HepG2 (cell line): ENCODE data around the gene SARS2. TPM values are rescaled to one million over a fixed set of nuclear protein-coding genes. Genes with fewer than 3 reads are reported as not detected.

ENCODE experiments used
- ADNP ChIP-seq: sonication (generic); formaldehyde crosslinking; IDR thresholded peaks from 2 replicates; pipeline ENCODE4 v1.4.0; 2020; ENCODE audit warnings: missing genetic modification reagents
- AGO2 ChIP-seq: fragments of 200-400 bp; formaldehyde crosslinking; optimal IDR thresholded peaks from 2 replicates; pipeline ENCODE3; 2017; ENCODE audit warnings: mild to moderate bottlenecking, low read depth, low read length, moderate library complexity
- CBFB ChIP-seq: sonication (generic); formaldehyde crosslinking; IDR thresholded peaks from 2 replicates; pipeline ENCODE4 v1.4.0; 2020; ENCODE audit warnings: missing genetic modification reagents
- ELF3 ChIP-seq: IDR thresholded peaks from 2 replicates; pipeline ENCODE4 v1.6.1; 2016; ENCODE audit warnings: missing genetic modification reagents, missing compliant biosample characterization
- HHEX ChIP-seq: IDR thresholded peaks from 2 replicates; pipeline ENCODE4 v1.6.1; 2016; ENCODE audit warnings: control low read depth
- HMG20B ChIP-seq: conservative IDR thresholded peaks from 2 replicates; pipeline ENCODE4 v1.6.1; 2016; ENCODE audit warnings: missing genetic modification reagents, missing compliant biosample characterization
- KDM5A ChIP-seq: fragments of 200-600 bp; sonication (generic); IDR thresholded peaks from 2 replicates; pipeline ENCODE4 v1.7.0; 2018; ENCODE audit warnings: antibody characterized with exemption, mild to moderate bottlenecking, low read length, borderline replicate concordance
- MEF2D ChIP-seq: sonication (generic); formaldehyde crosslinking; IDR thresholded peaks from 2 replicates; pipeline ENCODE4 v1.5.1; 2020; ENCODE audit warnings: mild to moderate bottlenecking, missing genetic modification reagents
- NR2F2 ChIP-seq: IDR thresholded peaks from 2 replicates; pipeline ENCODE4 v1.6.1; 2012; ENCODE audit warnings: low read depth, inconsistent platforms, borderline replicate concordance
- PHF20 ChIP-seq: sonication (generic); formaldehyde crosslinking; IDR thresholded peaks from 2 replicates; pipeline ENCODE4 v1.5.0; 2020; ENCODE audit warnings: mild to moderate bottlenecking, missing genetic modification reagents
- RCOR2 ChIP-seq: IDR thresholded peaks from 2 replicates; pipeline ENCODE4 v1.6.1; 2016; ENCODE audit warnings: missing biosample characterization, missing genetic modification reagents
- SCMH1 ChIP-seq: sonication (generic); formaldehyde crosslinking; IDR thresholded peaks from 2 replicates; pipeline ENCODE4 v1.9.0; 2021; ENCODE audit warnings: missing genetic modification reagents, mild to moderate bottlenecking, borderline replicate concordance
- ZBTB20 ChIP-seq: sonication (generic); formaldehyde crosslinking; IDR thresholded peaks from 2 replicates; pipeline ENCODE4 v1.8.1; 2023; ENCODE audit warnings: missing genetic modification reagents, low read depth, mild to moderate bottlenecking, borderline replicate concordance
- ZC3H13 ChIP-seq: sonication (generic); formaldehyde crosslinking; IDR thresholded peaks from 2 replicates; pipeline ENCODE4 v1.8.1; 2023; ENCODE audit warnings: mild to moderate bottlenecking, missing genetic modification reagents, moderate library complexity
- ZNF136 ChIP-seq: sonication (generic); formaldehyde crosslinking; IDR thresholded peaks from 2 replicates; pipeline ENCODE4 v1.8.1; 2022; ENCODE audit warnings: low read depth, mild to moderate bottlenecking, moderate library complexity, missing genetic modification reagents
- ZNF205 ChIP-seq: IDR thresholded peaks from 2 replicates; pipeline ENCODE4 v1.6.1; 2018; ENCODE audit warnings: missing biosample characterization, missing genetic modification reagents
- ZNF224 ChIP-seq: sonication (generic); formaldehyde crosslinking; IDR thresholded peaks from 2 replicates; pipeline ENCODE4 v1.5.0; 2020; ENCODE audit warnings: mild to moderate bottlenecking, missing genetic modification reagents
- ZNF546 ChIP-seq: sonication (generic); formaldehyde crosslinking; conservative IDR thresholded peaks from 2 replicates; pipeline ENCODE4 v1.8.1; 2023; ENCODE audit warnings: mild to moderate bottlenecking, missing genetic modification reagents
- ZNF766 ChIP-seq: sonication (generic); formaldehyde crosslinking; IDR thresholded peaks from 2 replicates; pipeline ENCODE4 v1.5.0; 2020; ENCODE audit warnings: missing genetic modification reagents, borderline replicate concordance
- ZNF792 ChIP-seq: IDR thresholded peaks from 2 replicates; pipeline ENCODE4 v1.6.1; 2016
- ZNF850 ChIP-seq: sonication (generic); formaldehyde crosslinking; conservative IDR thresholded peaks from 2 replicates; pipeline ENCODE4 v1.9.0; 2021; ENCODE audit warnings: mild to moderate bottlenecking, missing genetic modification reagents
- polyA plus RNA-seq, 8 experiments: library from polyadenylated mRNA; depleted of rRNA in 3 of 8; stranded (reverse) in 7 of 8; unstranded in 1 of 8; fragments of >200 nt; fragmentation: Illumina TruSeq in 4 of 8; extraction: Trizol in 4 of 8; gene quantifications; 2 replicates each; pipeline versions ENCODE4 v1.2.1 to v1.2.3, GENCODE V29; 2011 to 2016; ENCODE audit warnings: low read depth in 4 of 8, missing spikeins in 1 of 8, mixed read lengths in 1 of 8; ENCODE audit not compliant: insufficient read depth in 1 of 8
- total RNA-seq, 5 experiments: library from RNA; depleted of rRNA; stranded (reverse); fragments of >200 nt; fragmentation: Illumina TruSeq; extraction: Trizol; gene quantifications; 2 replicates each; pipeline ENCODE4 v1.2.3, GENCODE V29; 2016; ENCODE audit warnings: low read depth in 1 of 5
- TF ChIP-seq, protein P1 (sequence below): IDR thresholded peaks from 2 replicates; pipeline ENCODE4 v1.6.1; 2016; ENCODE audit warnings: low read depth, borderline replicate concordance
- TF ChIP-seq, protein P2 (sequence below): sonication (generic); formaldehyde crosslinking; IDR thresholded peaks from 2 replicates; pipeline ENCODE4 v1.4.0; 2020; ENCODE audit warnings: missing genetic modification reagents
- TF ChIP-seq, protein P3 (sequence below): sonication (generic); formaldehyde crosslinking; IDR thresholded peaks from 2 replicates; pipeline ENCODE4 v1.4.0; 2020; ENCODE audit warnings: mild to moderate bottlenecking, low read depth, missing genetic modification reagents
- TF ChIP-seq, protein P4 (sequence below): IDR thresholded peaks from 2 replicates; pipeline ENCODE4 v1.6.1; 2016; ENCODE audit warnings: mild to moderate bottlenecking
- TF ChIP-seq, protein P5 (sequence below), 2 experiments: sonication (generic) in 1 of 2; formaldehyde crosslinking in 1 of 2; IDR thresholded peaks; 2 replicates each; pipeline versions ENCODE4 v1.4.0 to v1.6.1; 2018 to 2020; ENCODE audit warnings: missing genetic modification reagents in 2 of 2, borderline replicate concordance in 1 of 2, low read depth in 1 of 2, mild to moderate bottlenecking in 1 of 2, missing biosample characterization in 1 of 2

The SARS2 gene
- total and polyA plus RNA-seq, 2 of the 13 experiments (the other 11 are each of a cell fraction or from before 2014, with no cell fraction given): 40.0 to 48.6 TPM

DNA sequence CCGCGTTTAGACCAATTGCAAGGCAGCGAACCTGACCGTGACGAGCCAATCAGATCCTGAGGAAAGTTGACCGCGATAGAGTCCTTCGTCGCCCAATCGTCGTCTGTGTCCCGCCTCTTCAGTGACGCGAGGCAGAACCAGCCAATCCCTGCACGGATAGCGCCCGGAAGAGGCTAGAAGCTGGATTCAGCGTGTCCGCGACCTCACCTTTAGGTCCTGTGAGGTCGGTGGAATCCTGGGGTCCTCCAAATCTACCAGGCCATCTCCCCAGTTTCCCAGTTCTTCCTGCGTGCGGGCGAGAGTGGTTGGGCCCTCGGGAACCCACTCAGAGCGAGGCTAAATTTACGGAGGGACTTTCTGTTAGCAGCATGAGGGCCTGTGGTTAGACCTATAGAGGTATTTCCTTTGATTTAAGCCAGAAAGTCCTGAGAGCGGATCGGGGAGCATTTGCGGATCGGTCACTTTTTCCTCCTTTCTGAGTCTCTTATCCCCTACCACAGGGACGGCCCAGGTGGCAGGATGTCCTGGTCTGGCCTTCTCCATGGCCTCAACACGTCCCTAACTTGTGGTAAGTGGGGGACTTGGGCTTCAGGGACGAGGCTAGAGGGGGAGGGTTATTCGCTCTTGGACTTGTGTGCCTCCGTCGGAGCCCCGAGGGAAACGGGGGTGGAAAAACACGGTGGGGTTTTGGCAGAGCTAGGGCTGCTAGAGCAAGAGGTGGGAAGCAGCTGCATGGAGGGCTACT, 385 bp upstream of the SARS2 start, which contains the start of gene MRPS12 (continued):
- TF ChIP-seq HHEX (CRISPR knock-in tag): no peak
- TF ChIP-seq HMG20B (CRISPR knock-in tag): no peak
- no peak; the same call in 1 of the 2 replicates for TF ChIP-seq ZNF792
- TF ChIP-seq AGO2: no peak
- TF ChIP-seq PHF20 (CRISPR knock-in tag): peak; percentile 34; the same call in 1 of the 2 replicates
- TF ChIP-seq, protein P1, sequence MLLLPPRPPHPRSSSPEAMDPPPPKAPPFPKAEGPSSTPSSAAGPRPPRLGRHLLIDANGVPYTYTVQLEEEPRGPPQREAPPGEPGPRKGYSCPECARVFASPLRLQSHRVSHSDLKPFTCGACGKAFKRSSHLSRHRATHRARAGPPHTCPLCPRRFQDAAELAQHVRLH (CRISPR knock-in tag): no peak
- TF ChIP-seq ZNF766 (CRISPR knock-in tag): peak; percentile 25; the same call in 1 of the 2 replicates
- no peak for TF ChIP-seq ADNP (CRISPR knock-in tag)
- TF ChIP-seq ZNF850: no peak
- TF ChIP-seq, protein P2, sequence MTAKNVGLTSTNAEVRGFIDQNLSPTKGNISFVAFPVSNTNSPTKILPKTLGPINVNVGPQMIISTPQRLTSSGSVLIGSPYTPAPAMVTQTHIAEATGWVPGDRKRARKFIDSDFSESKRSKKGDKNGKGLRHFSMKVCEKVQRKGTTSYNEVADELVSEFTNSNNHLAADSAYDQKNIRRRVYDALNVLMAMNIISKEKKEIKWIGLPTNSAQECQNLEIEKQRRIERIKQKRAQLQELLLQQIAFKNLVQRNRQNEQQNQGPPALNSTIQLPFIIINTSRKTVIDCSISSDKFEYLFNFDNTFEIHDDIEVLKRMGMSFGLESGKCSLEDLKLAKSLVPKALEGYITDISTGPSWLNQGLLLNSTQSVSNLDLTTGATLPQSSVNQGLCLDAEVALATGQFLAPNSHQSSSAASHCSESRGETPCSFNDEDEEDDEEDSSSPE (CRISPR knock-in tag): no peak; the same call in none of the 2 replicates
- TF ChIP-seq SCMH1 (CRISPR knock-in tag): no peak
- no peak for TF ChIP-seq CBFB (CRISPR knock-in tag)
- TF ChIP-seq ZC3H13: no peak
- no peak for TF ChIP-seq NR2F2
- TF ChIP-seq ELF3 (CRISPR knock-in tag): no peak; the same call in 1 of the 2 replicates
- TF ChIP-seq ZNF205 (CRISPR knock-in tag): no peak
- TF ChIP-seq, protein P3, sequence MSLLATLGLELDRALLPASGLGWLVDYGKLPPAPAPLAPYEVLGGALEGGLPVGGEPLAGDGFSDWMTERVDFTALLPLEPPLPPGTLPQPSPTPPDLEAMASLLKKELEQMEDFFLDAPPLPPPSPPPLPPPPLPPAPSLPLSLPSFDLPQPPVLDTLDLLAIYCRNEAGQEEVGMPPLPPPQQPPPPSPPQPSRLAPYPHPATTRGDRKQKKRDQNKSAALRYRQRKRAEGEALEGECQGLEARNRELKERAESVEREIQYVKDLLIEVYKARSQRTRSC (CRISPR knock-in tag): no peak
- peak; percentile 68 for TF ChIP-seq KDM5A
- TF ChIP-seq ZNF546 (CRISPR knock-in tag): no peak
- TF ChIP-seq ZNF224: no peak
- TF ChIP-seq, protein P4, sequence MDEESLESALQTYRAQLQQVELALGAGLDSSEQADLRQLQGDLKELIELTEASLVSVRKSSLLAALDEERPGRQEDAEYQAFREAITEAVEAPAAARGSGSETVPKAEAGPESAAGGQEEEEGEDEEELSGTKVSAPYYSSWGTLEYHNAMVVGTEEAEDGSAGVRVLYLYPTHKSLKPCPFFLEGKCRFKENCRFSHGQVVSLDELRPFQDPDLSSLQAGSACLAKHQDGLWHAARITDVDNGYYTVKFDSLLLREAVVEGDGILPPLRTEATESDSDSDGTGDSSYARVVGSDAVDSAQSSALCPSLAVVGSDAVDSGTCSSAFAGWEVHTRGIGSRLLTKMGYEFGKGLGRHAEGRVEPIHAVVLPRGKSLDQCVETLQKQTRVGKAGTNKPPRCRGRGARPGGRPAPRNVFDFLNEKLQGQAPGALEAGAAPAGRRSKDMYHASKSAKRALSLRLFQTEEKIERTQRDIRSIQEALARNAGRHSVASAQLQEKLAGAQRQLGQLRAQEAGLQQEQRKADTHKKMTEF (CRISPR knock-in tag): peak; percentile 48; the same call in 1 of the 2 replicates
- 0 out of 2 replicates have a peak, but pooled peaks have one; percentile 47 for TF ChIP-seq ZNF136 (CRISPR knock-in tag)
- TF ChIP-seq, protein P5, sequence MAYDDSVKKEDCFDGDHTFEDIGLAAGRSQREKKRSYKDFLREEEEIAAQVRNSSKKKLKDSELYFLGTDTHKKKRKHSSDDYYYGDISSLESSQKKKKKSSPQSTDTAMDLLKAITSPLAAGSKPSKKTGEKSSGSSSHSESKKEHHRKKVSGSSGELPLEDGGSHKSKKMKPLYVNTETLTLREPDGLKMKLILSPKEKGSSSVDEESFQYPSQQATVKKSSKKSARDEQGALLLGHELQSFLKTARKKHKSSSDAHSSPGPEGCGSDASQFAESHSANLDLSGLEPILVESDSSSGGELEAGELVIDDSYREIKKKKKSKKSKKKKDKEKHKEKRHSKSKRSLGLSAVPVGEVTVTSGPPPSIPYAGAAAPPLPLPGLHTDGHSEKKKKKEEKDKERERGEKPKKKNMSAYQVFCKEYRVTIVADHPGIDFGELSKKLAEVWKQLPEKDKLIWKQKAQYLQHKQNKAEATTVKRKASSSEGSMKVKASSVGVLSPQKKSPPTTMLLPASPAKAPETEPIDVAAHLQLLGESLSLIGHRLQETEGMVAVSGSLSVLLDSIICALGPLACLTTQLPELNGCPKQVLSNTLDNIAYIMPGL (CRISPR knock-in tag; IDR thresholded peaks at IDR 0.05; ENCODE audit: borderline replicate concordance in 1 of 2, low read depth in 1 of 2): peak in 1 of 2 experiments; percentile 12; a peak in 1 of 4 replicates
- TF ChIP-seq ZBTB20 (CRISPR knock-in tag): no peak; the same call in 1 of the 2 replicates
- TF ChIP-seq MEF2D: peak; percentile 10; the same call in 1 of the 2 replicates
- no peak for TF ChIP-seq RCOR2
